ENCODE results near the gene CTXN3. TPM values are rescaled to one million over a fixed set of nuclear protein-coding genes. Genes with fewer than 3 reads are reported as not detected.
"Not testable (repeated sequence)": the region's sequence is repeated elsewhere in the genome, so short reads cannot be mapped to it uniquely, and the experiment has no call there.

The CTXN3 gene
- total RNA-seq, 1 donor from 2014 or later: not detected

DNA sequence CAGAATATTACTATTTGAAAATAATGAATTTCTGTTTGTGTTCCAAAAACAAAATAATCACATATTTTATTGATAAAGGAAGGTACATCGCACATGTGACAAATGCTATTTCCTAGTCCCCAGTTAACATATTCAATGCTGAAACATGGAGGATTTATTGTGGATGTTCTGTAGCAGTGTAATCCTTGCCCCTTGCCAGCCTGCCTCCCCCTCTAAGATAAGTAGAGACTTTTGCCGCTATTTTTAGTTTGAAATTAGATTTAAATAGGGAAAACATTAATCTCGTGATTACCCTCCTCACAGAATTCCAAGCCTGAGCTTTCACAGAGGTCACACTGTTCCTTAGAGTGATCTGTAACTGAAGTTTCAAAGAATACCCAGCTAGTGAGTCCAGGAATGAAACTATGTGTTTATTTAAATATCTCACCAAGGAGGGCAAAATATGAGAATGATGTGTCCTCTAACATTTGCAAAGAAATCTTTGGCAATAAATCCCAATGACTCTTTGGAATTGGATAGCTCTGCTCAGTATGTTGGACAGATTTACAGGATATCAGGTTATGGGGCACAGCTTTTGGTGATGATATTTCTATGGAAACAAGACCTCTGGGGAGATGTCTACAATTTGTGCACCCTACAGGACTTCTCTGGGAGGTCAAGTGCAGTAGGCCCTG, 17.3 kb downstream of the CTXN3 start:
- Histone ChIP-seq H3K27ac (no peak overlapping the region), H3K36me3 (no peaks in the 10 kb centered on the region), H3K27me3 (no peaks in the 10 kb centered on the region), H3K9me3 (no peaks in the 10 kb centered on the region), H3K4me1 (no peaks in the 10 kb centered on the region), H3K4me3 (no peak overlapping the region)
- intact Hi-C loops (cut with DNase I): no loop called here
- no peak for DNase-seq (ENCODE audit: low spot score in 2 of 2)
- TF ChIP-seq, protein P1, sequence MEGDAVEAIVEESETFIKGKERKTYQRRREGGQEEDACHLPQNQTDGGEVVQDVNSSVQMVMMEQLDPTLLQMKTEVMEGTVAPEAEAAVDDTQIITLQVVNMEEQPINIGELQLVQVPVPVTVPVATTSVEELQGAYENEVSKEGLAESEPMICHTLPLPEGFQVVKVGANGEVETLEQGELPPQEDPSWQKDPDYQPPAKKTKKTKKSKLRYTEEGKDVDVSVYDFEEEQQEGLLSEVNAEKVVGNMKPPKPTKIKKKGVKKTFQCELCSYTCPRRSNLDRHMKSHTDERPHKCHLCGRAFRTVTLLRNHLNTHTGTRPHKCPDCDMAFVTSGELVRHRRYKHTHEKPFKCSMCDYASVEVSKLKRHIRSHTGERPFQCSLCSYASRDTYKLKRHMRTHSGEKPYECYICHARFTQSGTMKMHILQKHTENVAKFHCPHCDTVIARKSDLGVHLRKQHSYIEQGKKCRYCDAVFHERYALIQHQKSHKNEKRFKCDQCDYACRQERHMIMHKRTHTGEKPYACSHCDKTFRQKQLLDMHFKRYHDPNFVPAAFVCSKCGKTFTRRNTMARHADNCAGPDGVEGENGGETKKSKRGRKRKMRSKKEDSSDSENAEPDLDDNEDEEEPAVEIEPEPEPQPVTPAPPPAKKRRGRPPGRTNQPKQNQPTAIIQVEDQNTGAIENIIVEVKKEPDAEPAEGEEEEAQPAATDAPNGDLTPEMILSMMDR (IDR thresholded peaks at IDR 0.05): no peak

DNA sequence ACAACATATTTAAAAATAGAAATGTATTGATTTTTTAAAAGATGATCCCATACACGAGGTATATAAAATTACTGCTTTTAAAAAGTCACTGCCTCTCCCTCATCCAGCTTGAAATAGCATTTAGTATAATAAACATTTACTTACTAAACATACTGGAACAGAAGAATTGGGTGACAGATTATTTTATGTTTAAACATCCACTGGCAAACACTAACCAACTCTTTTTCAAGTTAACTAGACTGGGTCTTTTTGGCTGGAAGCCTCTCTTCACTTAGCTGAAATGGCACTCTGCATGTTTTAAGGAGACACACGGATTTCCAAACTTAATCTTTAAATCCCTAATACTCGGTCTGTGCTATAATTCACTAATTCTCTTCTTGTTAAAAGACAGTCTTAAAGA, 19.0 kb downstream of the CTXN3 start:
- Histone ChIP-seq H3K4me3 (no peak overlapping the region), H3K4me1 (no peaks in the 10 kb centered on the region), H3K9me3 (no peaks in the 10 kb centered on the region), H3K27me3 (no peaks in the 10 kb centered on the region), H3K36me3 (no peaks in the 10 kb centered on the region), H3K27ac (no peak overlapping the region)
- intact Hi-C loops (cut with DNase I): no loop called here
- DNase-seq (ENCODE audit: low spot score in 2 of 2): no peak
- TF ChIP-seq, protein P1 (IDR thresholded peaks at IDR 0.05): no peak

DNA sequence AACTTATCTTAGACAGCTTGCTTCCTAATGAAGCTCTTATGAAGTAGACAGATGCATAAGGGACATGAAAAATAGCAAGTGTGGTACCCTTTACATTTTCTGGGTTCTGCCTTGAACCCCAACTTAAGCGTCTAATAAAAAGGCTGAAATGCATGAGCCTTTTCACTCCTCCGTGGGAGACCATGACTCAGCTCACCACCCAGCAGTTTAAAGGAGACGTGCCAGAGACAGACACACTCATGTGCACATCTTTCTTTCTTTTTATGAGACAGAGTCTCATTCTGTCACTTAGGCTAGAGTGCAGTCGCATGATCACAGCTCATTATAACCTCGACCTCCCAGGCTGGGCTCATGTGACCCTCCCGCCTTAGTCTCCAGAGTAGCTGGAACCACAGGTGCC, 22.3 kb downstream of the CTXN3 start:
- no peaks in the 10 kb centered on the region for H3K27me3 ChIP-seq
- H3K4me1 ChIP-seq: no peaks in the 10 kb centered on the region
- no peak overlapping the region for H3K27ac ChIP-seq
- TF ChIP-seq, protein P1 (IDR thresholded peaks at IDR 0.05): no peak
- intact Hi-C loops (cut with DNase I): no loop called here
- H3K36me3 ChIP-seq: no peaks in the 10 kb centered on the region
- H3K9me3 ChIP-seq: no peaks in the 10 kb centered on the region
- H3K4me3 ChIP-seq: no peak overlapping the region
- DNase-seq (ENCODE audit: low spot score in 2 of 2): no peak

DNA sequence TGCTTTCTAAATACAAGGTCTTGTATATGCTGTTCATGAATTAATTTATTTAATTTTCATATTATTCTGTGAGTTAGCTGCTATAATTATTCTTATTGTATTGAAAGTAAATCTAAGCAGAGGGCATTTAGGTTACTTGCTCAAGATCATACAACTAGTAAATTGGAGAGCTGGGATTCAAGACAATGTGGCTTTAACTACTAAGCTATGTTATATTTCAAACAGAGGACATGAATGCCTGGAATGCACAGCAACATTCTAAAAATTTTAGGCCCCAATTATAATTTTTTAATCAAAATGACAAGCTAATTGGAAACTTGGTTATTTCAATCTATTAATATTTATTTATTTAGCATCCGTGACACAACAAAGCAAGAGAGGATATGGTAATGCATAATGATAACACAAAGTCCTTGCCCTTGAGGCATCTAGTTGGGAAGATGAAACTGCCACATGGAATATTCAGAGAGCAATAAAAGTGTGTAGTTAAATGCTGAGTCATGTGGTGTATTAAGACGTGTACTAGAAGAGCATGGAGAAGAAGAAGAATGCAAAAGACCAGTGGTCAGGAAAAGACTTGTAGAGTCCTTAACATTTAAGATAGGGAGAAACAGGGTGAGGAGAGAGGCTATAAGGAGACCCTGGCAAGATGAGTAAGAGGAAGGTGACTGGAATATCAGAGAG, 24.4 kb downstream of the CTXN3 start:
- H3K9me3 ChIP-seq: no peaks in the 10 kb centered on the region
- H3K27ac ChIP-seq: no peak overlapping the region

DNA sequence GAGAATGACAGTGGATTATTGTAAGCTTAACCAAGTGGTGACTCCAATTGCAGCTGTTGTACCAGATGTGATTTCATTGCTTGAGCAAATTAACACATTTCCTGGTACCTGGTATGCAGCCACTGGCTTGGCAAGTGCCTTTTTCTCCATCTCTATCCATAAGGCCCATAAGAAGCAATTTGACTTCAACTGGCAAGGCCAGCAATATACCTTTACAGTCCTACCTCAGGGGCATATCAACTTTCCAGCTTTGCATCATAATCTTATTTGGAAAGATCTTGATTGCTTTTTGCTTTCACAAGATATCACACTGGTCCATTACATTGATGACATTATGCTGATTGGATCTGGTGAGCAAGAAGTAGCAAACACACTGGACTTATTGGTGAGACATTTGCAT, 28.1 kb downstream of the CTXN3 start:
- H3K4me3 ChIP-seq; H3K36me3 ChIP-seq; intact Hi-C loops (cut with DNase I); DNase-seq (ENCODE audit: low spot score in 2 of 2); H3K9me3 ChIP-seq; H3K27ac ChIP-seq; H3K4me1 ChIP-seq; H3K27me3 ChIP-seq: not testable (repeated sequence)

More for the DNA sequence above, 24.4 kb downstream of the CTXN3 start:
- Histone ChIP-seq H3K36me3 (no peaks in the 10 kb centered on the region), H3K4me3 (no peak overlapping the region), H3K4me1 (no peaks in the 10 kb centered on the region), H3K27me3 (no peaks in the 10 kb centered on the region)
- intact Hi-C loops (cut with DNase I): no loop called here
- DNase-seq (ENCODE audit: low spot score in 2 of 2): no peak
- TF ChIP-seq, protein P1 (IDR thresholded peaks at IDR 0.05): no peak

DNA sequence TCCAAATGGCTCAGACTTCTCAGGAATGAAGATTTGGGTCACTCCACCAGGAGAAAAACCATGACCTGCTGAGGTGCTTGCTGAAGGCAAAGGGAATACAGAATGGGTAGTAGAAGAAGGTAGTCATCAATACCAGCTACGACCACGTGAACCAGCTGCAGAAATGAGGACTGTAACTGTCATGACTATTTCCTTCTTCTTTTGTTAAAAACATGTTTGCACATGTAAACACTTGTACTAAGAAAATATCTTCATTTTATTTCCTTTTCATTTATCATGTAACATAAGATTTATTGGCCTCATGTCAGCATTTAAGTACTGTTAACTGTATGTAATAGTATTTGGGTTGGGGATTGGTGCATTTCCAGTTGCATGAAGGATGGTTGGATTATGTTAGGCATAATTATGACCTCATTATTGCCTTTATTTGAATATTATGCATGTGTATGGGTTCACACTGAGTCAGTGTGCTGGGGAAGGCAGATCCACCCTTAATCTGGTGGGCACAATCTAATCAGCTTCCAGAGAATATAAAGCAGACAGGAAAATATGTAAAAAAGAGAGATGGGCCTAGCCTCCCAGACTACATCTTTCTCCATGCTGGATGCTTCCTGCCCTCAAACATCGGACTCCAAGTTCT, 30.9 kb downstream of the CTXN3 start:
- H3K9me3 ChIP-seq; intact Hi-C loops (cut with DNase I); H3K4me1 ChIP-seq; H3K27me3 ChIP-seq; H3K4me3 ChIP-seq; H3K27ac ChIP-seq; H3K36me3 ChIP-seq; DNase-seq (ENCODE audit: low spot score in 2 of 2): not testable (repeated sequence)
